PFSK-1 (cell line): ENCODE data around the gene TSGA10IP.

Experiments
- POLR2AphosphoS5 ChIP-seq: IDR thresholded peaks from 2 replicates; pipeline ENCODE4 v1.6.1; 2012; ENCODE audit warnings: low read depth, mild to moderate bottlenecking, control low read depth, low read length, moderate library complexity
- SIN3A ChIP-seq: IDR thresholded peaks from 2 replicates; pipeline ENCODE4 v1.6.1; 2012; ENCODE audit warnings: mild to moderate bottlenecking, low read length, moderate library complexity, borderline replicate concordance; ENCODE audit not compliant: insufficient read depth
- TAF1 ChIP-seq: IDR thresholded peaks from 2 replicates; pipeline ENCODE4 v1.6.1; 2012; ENCODE audit warnings: low read length, control low read depth, borderline replicate concordance; ENCODE audit not compliant: insufficient read depth
- TF ChIP-seq, protein P1 (sequence below), 2 experiments: IDR thresholded peaks; 2 replicates each; pipeline versions ENCODE4 v1.6.1 to v1.8.0; 2011 to 2012; ENCODE audit warnings: low read depth in 2 of 2, low read length in 2 of 2, control low read depth in 1 of 2, inconsistent platforms in 1 of 2, mild to moderate bottlenecking in 1 of 2, moderate library complexity in 1 of 2; ENCODE audit not compliant: insufficient read depth in 1 of 2

DNA sequence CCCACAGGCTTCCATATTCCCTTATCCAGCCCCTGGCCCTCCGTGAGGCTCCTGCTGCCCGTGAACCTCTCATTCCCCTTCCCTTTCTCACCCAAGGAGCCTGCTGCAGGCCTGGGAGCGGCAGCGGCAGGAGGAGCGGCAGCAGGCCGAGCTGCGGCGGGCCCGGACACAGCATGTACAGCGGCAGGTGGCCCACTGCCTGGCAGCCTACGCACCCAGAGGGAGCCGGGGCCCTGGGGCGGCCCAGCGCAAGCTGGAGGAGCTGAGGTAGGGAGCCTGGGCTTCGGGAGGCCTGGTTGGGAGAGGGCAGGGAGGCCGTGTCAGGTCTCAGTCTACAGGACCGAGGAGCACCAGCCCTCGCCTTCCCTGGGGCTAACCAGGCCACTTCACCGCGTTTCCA, 8.2 kb downstream of the TSGA10IP start:
- TF ChIP-seq POLR2AphosphoS5 = no peak
- TF ChIP-seq, protein P1, sequence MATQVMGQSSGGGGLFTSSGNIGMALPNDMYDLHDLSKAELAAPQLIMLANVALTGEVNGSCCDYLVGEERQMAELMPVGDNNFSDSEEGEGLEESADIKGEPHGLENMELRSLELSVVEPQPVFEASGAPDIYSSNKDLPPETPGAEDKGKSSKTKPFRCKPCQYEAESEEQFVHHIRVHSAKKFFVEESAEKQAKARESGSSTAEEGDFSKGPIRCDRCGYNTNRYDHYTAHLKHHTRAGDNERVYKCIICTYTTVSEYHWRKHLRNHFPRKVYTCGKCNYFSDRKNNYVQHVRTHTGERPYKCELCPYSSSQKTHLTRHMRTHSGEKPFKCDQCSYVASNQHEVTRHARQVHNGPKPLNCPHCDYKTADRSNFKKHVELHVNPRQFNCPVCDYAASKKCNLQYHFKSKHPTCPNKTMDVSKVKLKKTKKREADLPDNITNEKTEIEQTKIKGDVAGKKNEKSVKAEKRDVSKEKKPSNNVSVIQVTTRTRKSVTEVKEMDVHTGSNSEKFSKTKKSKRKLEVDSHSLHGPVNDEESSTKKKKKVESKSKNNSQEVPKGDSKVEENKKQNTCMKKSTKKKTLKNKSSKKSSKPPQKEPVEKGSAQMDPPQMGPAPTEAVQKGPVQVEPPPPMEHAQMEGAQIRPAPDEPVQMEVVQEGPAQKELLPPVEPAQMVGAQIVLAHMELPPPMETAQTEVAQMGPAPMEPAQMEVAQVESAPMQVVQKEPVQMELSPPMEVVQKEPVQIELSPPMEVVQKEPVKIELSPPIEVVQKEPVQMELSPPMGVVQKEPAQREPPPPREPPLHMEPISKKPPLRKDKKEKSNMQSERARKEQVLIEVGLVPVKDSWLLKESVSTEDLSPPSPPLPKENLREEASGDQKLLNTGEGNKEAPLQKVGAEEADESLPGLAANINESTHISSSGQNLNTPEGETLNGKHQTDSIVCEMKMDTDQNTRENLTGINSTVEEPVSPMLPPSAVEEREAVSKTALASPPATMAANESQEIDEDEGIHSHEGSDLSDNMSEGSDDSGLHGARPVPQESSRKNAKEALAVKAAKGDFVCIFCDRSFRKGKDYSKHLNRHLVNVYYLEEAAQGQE (IDR thresholded peaks at IDR 0.05; ENCODE audit: insufficient read depth in 1 of 2, low read depth in 2 of 2, low read length in 2 of 2) = no peak
- TF ChIP-seq TAF1 = no peak
- TF ChIP-seq SIN3A = no peak
